ENCODE measurements around the gene TMEM175.

TMEM175 gene

GRCh38 chr4:948101-948935 lies 16.1 kb downstream of the TMEM175 start:
- DNase-seq = no peak

GRCh38 chr4:948936-949300 lies 16.7 kb downstream of the TMEM175 start:
- no peak for DNase-seq

GRCh38 chr4:949656-950055 lies 17.4 kb downstream of the TMEM175 start:
- DNase-seq = no peak

- no peak for DNase-seq
Measured at GRCh38 chr4:950136-951020, 18.1 kb downstream of the TMEM175 start.

GRCh38 chr4:951186-951585 lies 18.9 kb downstream of the TMEM175 start:
- no peak for DNase-seq

- DNase-seq = no peak
Measured at GRCh38 chr4:951594-952468, 19.6 kb downstream of the TMEM175 start.

- DNase-seq = no peak
Measured at GRCh38 chr4:952881-953573, 20.8 kb downstream of the TMEM175 start.

GRCh38 chr4:953574-953915 lies 21.3 kb downstream of the TMEM175 start:
- no peak for DNase-seq

- no peak for DNase-seq
Measured at GRCh38 chr4:954211-955020, 22.2 kb downstream of the TMEM175 start.

- DNase-seq = no peak
Measured at GRCh38 chr4:955161-955921, 23.1 kb downstream of the TMEM175 start.

GRCh38 chr4:955931-956381 lies 23.7 kb downstream of the TMEM175 start:
- no peak for DNase-seq

GRCh38 chr4:956531-957230 lies 24.4 kb downstream of the TMEM175 start:
- no peak for DNase-seq

- DNase-seq = no peak
Measured at GRCh38 chr4:957231-957580, 24.9 kb downstream of the TMEM175 start.

- no peak for DNase-seq
Measured at GRCh38 chr4:957581-958313, 25.5 kb downstream of the TMEM175 start.

- DNase-seq = no peak
Measured at GRCh38 chr4:958314-958665, 26.0 kb downstream of the TMEM175 start.

GRCh38 chr4:958696-959337 lies 26.6 kb downstream of the TMEM175 start:
- no peak for DNase-seq

GRCh38 chr4:959338-960139 lies 27.3 kb downstream of the TMEM175 start:
- no peak for DNase-seq

GRCh38 chr4:960140-960635 lies 27.9 kb downstream of the TMEM175 start:
- no peak for DNase-seq

Measured in activated CD4-positive, alpha-beta T cell treated with anti-CD3 and anti-CD28 coated beads, Interleukin-2, amount 50 U/mL, for 48 hours (primary cell).